ENCODE results near the gene TGFA.

Gene TGFA

DNA sequence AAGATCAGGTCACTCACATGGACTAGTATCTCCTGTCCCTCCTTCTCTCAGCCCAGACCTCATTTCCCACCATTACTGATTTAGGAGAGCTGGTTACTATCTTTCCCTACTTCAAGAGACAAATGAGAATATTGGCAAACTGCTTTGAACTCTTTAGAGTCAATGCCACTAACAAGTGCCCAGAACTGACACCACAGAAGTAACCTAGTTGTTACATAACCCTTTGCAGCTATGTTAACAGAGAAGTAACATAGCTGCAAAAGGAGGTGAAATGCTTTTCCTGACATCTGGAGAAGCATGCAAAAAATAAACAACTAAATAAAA, 30.0 kb downstream of the TGFA start:
- DNase-seq = no peak

GRCh38 chr2:70522627-70523026, 31.0 kb downstream of the TGFA start:
- DNase-seq = no peak

- DNase-seq = no peak
These were observed 32.8 kb downstream of the TGFA start for GRCh38 chr2:70520825-70521224.

DNA sequence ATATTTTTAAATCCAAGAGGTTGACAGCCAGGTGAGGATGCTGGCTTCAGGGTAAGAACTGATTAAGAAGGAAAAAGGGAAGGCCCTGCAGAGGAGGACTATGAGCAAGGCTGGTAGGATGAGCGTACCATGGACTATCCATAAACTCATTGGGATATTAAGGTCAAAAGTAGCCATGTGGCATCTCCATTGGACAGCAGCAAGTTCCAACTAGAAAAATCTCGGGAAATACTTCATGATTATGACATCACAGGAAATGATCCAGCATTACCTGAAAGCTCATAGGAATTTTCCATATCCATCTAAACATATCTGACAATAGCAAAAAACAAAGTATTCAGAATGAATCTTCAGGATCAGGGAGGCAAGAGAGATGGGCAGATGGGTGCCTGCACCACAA, 34.2 kb downstream of the TGFA start:
- DNase-seq = no peak

GRCh38 chr2:70518557-70518956, 35.1 kb downstream of the TGFA start:
- DNase-seq = no peak

- DNase-seq = no peak
These were observed 35.8 kb downstream of the TGFA start for GRCh38 chr2:70517804-70518203.

DNA sequence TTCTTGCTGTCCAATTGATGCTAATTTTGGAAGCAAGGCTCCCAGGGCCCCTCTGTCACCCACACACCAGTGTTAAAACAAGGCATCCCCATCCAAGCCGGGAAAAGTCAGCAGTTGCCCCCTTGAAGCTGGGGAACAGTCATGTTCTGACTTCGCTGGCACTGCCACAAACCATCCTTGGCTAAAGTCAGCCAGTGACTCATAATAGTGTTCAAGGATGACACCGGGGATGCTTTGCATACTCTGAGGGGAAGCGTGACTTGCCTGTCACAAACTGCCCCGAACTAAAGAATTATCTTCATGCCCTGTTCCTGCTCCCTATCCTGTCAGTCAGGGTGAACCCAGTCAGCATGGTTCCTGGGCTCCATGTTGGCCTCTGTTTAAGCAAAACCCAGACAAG, 37.0 kb downstream of the TGFA start:
- no peak for DNase-seq

GRCh38 chr2:70515938-70516337, 37.7 kb downstream of the TGFA start:
- DNase-seq = no peak

DNA sequence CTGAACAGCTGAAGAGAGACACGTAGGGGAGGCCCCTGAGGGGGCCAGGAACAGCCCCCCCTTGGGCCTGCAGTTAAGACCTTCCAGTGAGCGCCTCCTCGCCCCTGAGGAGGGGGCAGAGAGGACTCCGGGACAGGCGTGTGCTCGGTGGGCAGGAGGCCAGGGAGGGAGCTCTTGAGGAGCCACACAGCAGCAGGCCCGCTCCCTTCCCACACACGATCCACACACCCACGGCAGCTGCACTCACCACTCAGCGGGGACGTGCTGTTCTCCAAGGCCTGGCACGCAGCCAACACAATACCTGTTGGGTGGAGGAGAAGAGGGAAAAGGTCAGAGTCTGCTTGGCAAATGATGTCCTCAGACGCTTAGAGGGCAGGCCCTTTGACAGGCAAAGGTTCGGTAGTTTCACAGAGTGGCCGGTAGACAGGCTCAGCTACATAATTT, 39.0 kb downstream of the TGFA start:
- DNase-seq = no peak

- no peak for DNase-seq
These were observed 39.9 kb downstream of the TGFA start for GRCh38 chr2:70513738-70514137.

GRCh38 chr2:70511971-70512729, 41.5 kb downstream of the TGFA start:
- no peak for DNase-seq

GRCh38 chr2:70510313-70510712, 43.3 kb downstream of the TGFA start:
- DNase-seq = no peak

- DNase-seq = no peak
These were observed 44.1 kb downstream of the TGFA start for GRCh38 chr2:70509565-70509964.

GRCh38 chr2:70508711-70509462, 44.7 kb downstream of the TGFA start:
- no peak for DNase-seq

GRCh38 chr2:70505613-70506391, 47.8 kb downstream of the TGFA start:
- DNase-seq = no peak

DNA sequence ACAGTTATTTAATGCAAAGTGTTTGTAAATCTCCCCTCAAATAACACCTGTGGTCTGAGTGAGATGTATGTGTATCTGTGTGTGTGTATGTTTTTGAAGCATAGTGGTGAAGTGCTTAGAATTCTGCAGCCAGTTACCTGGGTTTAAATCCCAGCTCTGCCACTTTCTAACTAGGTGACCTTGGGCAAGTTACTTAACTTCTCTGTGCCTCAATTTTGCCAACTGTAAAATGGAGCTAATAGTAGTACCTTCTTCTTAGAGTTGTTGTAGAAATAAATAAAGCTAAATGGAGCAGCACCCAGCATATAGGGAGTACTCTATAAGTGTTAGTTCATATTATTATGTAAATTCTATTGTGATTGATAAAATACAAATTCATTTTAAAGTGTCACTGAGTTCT, 48.9 kb downstream of the TGFA start:
- no peak for DNase-seq

GRCh38 chr2:70503896-70504295, 49.7 kb downstream of the TGFA start:
- DNase-seq = no peak

- DNase-seq = no peak
These were observed 51.9 kb downstream of the TGFA start for GRCh38 chr2:70501728-70502127.

- no peak for DNase-seq
These were observed 52.4 kb downstream of the TGFA start for GRCh38 chr2:70501215-70501614.

- no peak for DNase-seq
These were observed 54.4 kb downstream of the TGFA start for GRCh38 chr2:70499253-70499652.

DNA sequence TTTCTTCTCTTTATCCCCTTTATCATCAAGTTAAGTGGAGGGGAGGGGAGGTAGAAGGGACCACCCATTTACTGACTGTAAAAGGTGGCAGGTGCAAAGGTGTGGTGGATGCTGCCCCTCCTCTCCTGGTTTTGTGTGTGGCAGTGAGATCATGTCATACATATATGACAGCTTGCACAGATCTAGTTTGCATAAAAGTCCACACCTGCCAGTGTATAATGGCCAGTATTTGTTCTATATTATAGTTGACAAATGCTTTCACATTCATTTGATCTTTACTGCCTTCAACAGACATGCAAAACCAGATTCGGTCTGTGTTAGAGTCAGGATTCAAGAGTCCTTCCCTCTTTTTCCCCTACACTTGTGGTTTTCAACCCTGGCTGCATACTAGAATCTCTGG, 55.1 kb downstream of the TGFA start:
- no peak for DNase-seq

DNA sequence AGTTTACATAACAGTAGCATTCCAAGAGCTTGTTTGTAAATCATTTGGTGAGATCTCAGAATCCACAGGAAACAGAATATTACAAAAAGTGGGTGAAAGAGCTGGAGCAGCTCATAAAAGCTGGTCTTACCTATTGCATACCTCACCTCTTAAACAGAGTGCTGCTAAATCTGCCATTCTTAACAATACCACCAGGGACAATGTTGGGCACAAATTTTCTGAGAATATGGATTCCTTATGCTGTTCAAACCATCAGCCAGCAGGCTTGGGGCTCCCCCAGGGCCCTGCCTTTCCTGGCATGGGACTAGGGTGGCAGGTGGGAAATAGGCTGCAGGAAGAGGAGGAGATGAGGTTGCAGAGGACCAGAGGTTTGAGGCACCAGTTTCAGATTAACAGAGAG, 55.6 kb downstream of the TGFA start:
- DNase-seq = no peak

GRCh38 chr2:70496819-70497218, 56.8 kb downstream of the TGFA start:
- DNase-seq = no peak
